ENCODE measurements around the gene ZBED2.

GRCh38 chr3:111582120-111582474 lies 13.0 kb downstream of the ZBED2 start:
- TF ChIP-seq CTCF (IDR thresholded peaks at IDR 0.05) (no peak), POLR2A (IDR thresholded peaks at IDR 0.05) (no peak)

All from body of pancreas (tissue), 4 donors.